HG02840 (cell line): ENCODE data around the gene SLC25A28.
A peak's percentile ranks its signal among the peaks of the same experiment; 100 is the strongest.
"Not testable (repeated sequence)": the region's sequence is repeated elsewhere in the genome, so short reads cannot be mapped to it uniquely, and the experiment has no call there.

Experiments
- ATAC-seq: cut with Tn5 transposase; IDR thresholded peaks from one replicate; pipeline ENCODE4 v1.9.1; 2021; ENCODE audit warnings: mild to moderate bottlenecking, moderate library complexity, moderate number of reproducible peaks; ENCODE audit not compliant: unreplicated experiment, low FRiP score

SLC25A28 gene

DNA sequence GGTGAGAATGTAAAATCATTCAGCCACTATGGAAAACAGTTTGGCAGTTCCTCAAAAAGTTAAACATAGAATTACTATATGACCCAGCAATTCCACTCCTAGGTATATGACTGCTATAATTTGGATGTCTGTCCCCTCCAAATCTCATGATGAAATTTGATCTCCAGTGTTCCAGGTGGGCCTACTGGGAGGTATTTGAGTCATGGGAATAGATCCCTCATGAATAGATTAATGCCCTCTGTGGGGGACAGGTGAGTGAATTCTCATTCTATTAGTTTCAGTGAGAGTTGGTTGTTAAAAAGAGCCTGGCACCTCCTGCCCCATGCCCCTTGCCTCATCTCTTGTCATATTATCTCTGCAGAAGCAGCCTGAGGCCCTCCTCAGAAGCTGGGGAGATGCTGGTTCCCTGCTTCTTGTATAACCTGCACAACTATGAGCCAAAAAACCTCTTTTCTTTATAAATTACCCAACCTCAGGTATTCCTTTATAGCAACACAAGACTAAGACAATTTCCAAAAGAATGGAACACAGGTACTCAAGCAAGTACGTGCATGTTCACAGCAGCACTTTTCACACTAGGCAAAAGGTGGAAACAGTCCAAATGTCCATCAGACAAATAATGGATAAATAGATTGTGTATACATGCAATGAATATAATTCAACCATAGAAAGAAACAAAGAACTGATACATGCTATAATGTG lies 8.8 kb upstream of the SLC25A28 start:
- ATAC-seq: no peak

DNA sequence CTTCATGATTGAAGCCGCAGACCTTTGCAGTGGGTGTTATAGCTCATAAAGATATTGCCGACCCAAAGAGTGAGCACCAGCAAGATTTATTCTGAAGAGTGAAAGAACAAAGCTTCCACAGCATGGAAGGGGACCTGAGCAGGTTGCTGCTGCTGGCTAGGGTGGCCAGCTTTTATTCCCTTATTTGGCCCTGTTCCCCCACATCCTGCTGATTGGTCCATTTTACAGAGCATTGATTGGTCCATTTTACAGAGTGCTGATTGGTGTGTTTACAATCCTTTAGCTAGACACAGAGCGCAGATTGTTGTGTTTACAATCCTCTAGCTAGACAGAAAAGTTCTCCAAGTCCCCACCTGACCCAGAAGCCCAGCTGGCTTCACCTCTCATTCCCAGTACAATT lies 4.9 kb upstream of the SLC25A28 start:
- ATAC-seq: not testable (repeated sequence)

DNA sequence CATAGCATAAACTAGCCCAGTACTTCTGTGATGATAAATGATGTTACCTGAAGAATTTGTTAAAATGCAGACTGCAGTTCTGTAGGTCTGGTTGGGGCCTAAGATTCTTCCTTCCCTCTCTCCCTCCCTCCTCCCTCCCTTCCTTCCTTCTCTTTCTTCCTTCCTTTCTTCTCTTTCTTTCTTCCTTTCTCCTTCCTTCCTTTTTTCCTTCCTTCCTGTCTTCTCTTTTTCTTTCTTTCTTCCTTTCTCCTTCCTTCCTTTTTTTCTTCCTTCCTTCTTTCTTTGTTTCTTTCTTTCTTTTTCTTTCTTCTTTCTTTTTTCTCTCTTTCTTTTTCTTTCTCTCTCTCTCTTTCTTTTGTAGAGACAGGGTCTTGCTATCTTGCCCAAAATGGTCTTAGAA lies 3.7 kb upstream of the SLC25A28 start:
- no peak for ATAC-seq

DNA sequence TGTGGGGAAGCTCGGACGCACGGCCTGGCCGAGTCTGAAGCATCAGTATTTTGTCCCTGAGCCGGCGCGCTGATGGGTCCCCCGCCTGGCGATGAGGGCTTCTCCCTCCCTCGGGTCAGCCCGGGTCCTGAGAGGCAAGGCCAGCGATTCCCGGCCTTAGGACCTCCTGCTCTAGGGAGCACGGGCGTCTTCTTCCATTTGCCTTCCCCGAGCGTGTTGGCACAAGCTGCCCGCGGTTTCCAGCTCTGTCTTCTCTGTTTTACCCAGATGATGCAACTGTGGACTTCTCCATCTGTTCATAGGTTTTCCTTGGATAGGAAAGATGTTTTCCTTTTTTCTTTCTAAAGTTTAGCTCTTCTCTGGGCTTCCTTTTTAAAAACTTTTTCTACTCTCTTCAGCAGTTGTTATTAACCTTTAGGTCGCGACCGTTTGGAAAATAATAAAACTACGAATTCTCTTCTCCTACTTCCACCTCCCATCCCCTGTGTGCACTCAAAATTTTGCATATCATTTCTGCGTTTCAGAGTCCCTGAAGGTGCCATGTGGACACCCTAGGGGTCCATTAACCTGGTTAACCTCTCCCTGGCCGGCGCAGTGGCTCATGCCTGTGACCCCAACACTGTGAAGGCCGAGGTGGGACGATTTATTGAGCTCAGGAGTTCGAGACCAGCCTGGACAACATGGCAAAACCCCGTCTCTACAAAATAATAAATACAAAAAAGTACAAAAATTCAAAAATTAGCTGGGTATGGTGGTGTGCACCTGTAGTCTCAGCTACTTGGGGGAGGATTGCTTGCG lies 1.4 kb upstream of the SLC25A28 start:
- no peak for ATAC-seq

DNA sequence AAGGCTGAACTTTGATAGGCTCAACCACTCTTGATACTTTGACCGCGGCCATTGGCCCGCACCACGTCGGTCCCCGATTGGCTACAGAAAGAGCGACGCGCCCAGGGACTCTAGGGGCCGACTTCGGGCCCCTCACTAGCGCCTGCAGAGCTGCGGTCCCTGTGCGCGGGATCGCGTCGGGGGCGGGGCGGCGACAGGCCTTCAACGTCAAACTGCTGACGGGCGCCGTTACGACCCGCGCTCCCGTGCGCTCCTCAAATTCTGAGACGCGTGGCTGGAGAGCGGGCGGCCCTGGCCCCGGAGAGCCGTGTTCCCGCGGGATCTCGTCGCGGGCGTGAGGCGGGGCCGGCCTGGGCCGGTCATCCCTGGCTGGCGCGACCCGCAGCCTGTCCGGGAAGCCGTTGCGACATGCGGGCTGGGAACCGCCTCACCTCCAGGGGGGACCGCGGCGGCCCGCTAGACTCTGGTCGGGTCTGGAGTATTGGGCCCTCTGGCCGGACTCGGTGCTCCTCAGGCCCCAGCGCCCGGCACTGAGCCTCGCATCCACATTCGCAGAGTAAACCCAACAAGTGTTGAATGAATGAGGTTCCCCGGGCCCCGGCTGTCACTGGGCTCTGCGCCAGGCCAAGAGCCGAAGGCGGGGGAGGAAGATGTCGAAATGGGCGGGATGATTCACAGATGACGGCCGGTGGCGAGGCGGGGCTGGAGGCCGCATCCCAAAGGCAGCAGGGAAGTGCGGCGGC lies 643 bp upstream of the SLC25A28 start:
- ATAC-seq: peak; percentile 91

DNA sequence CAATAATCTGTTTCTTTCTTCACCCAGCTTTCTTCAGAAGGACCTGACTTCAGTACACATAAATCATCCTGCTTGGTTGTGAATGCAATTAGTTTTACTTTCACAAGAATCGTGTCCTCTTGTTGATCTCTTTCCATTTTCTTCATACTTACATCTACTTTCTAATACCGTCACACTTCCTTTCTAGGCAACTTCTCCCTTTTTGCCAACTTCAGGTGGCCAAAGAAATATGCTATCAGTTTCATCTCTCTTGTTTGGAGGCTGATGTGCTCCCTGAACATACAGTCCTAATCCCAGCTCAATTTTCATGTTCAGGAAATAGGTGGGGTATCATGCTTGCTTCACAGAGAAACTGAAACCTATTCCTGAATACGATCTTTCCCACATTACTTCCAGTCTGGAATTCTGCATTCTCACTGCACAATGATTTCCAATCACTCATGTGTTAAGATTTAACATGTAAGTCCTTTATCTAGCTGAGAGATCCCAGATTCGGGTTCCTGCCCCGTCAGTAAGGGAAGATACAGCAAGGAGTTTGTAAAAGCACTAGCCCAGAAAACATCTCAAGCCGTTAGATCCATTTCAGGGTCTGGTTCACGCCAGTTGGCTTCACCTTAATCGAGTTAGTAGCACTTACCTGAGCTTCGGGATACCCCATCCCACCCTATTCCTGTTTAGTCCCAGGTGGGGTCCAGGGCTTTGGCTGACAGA lies 994 bp downstream of the SLC25A28 start:
- ATAC-seq: no peak

DNA sequence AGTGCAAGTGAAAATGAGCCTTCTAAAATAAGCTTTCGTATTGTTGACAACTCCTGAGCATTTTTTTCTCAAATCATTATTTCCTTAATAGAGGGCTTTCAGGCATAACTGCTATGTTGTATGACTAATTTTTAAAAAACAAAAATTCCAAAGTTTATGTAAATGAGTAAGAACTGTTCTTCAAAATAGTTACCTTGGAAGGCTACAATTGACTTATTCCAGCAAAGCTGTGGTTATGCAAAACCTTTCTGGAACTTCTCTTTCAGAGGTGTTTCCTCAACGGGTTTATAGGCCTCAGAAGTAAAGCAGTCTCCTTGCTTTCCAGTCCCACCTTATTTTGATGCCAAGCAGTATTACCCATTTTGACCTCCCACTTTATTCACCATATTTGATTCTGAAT lies 2.5 kb downstream of the SLC25A28 start:
- ATAC-seq: no peak

DNA sequence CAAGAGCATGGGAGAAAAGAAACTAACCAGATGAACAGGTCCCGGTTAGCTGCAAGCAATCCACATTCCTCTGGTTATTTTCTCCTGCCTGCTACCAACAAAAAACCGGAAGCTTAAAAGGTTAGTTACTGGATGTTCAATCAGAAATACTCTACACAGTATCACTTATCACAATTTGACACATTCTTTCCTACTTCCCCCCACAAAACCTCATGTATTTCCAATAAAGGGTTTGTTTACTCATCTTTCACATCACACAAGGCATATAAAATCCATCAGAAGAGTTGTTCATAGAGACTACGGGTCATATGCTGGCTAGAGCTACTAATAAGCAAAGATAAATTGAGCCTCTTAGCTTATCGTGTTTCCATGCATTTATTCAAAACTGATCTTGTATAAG lies 4.8 kb downstream of the SLC25A28 start:
- ATAC-seq: no peak

DNA sequence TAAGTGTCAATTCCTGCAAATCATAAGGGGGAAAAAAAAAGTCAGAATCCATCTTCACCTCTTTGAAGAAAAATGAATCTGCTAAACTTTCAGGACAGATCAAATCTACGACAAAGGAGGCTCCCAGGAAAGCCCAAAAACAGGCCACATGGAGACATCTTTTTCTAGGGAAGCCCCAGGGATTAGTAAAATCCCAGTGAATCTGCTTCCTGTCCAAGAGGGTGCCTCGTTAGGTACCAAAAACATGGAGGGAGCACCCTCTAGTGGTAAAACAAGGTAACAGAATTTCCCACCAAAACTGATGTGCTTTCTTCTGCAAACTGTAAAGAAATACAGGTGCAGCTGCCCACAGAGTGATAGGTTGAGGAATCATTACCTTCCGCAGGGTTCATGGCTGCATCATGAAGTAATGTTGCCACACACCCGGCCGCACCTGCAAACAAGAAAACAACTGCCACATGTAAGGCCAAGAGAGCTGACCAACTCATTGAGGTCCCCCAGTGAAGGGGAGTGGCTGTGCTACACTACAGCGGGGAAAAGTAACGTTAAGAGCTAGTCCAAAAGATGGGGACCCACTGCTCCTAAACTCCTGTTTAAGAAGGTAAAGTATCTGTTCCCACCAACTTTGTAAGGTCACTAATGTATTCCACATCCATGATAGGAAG lies 7.9 kb downstream of the SLC25A28 start:
- ATAC-seq: no peak

DNA sequence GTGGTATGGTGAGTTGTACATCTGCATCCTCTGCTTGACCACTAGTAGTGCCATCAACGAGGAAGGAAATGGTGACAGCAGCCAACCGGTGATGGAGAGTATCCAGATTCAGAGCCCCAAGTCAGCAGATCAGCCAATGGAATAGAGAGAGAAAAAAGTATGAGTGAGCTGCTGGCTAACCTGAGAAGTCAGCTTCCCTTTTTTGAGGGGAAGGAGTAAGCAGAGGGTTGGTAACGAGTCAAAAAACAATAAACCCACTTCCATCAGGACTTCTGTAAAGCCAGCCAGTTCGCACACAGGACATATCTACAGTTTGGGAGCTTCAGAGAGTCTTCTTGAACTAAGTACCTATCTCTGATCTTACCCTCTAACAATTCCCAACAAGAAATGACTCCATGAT lies 8.9 kb downstream of the SLC25A28 start:
- no peak for ATAC-seq

DNA sequence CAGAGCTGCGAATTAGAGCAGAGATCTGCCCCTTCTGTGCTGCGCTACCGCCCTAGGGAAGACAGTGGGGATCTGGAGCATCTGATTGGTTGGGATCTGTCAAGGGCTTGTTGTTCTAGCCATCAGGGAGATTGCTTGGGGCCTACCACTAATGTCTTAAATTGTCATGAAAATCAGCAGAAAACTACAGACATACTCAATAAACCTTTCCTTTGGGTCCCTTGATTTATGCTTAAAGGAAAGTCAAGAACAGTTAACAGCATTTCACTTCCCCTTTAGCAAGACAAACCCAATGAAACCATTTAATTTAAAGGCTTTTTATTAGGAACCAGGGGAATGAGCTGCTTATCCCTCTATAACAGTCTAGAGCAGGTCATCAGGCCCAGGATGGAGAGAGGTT lies 10.0 kb downstream of the SLC25A28 start:
- ATAC-seq: no peak

DNA sequence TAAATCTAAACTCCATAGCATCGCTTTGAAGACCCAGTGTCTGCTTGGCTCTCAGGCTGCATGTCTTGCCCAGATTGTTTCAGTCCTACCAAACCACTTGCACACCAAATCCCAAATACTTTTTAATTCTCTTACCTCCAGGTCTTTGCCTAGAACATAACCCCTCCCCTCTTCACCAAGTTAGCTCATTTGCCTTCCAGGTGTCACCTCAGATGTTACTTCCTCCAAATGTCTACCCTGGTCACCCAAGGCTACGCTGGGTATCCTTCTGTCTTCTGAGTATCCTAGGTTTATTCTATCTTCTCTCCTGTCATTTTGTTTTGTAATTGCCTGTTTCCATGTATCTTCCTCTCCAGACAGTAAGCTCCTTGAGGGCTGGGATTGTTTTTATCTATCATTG lies 11.1 kb downstream of the SLC25A28 start:
- no peak for ATAC-seq

DNA sequence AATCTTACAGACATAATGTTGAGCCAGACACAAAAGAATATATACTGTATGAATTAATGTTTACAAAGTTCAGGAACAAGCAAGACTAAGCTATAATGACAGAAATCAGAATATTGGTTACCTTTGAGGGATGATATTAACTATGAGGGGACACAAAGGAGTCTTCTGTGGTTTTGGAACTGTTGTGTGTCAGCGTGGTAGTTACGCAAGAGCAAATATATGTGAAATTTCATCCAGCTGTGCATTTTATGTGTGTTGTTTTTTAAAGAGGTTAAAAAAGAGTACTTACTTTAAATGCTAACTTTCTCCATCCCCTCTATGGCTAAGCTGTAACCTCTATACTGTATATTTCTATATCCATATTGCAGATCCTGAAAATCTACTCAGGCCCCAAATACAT lies 14.9 kb downstream of the SLC25A28 start:
- no peak for ATAC-seq

DNA sequence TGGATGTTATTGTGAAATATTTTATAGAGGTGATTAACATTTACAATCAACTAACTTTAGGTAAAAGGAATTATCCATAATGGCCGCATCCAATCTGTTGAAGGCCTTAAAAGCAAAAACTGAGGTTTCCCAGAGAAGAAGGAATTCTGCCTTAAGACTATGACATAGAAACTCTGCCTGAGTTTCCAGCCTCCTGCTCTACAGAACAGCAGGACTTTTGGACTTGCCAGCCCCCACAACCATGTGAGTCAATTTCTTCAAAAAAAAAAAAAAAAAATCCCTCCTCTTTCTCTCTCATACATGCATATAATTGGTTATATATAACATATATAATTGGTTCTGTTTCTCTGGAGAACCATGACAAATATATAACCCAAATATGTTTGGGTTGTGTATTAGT lies 15.4 kb downstream of the SLC25A28 start:
- ATAC-seq: no peak

DNA sequence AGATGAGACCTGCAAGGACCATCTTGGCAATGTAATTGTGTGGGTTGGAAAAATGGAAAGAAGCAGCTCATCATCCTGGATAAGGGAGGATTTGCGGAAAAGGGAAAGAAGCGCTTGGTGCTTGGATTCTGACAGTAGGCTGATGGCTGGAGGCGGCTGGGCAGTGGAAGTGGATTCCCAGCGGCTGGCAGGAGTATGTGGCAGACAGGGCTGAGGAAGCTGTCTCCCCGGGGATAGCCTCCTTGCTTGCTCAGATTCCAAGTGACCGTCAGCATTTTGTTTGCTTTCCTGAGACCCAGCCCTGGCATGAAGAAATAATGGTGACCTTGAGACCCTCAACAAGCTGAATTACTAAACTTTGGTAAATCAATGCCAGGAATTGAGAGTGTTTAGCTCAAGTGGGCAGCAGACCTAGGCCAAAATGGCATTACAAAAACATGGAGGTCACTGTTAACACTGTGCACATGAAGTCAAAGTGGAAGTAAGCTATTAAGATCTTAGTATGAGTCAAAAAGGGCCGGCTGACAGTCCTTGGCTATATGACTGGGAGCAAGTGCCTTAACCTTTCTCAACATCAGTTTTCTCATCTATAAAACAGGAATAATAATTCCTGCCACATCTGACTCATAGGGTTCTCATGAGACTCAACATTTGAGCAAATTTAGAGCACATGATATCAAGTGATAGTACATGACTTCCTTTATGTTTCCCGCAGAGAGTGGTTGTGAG lies 21.3 kb downstream of the SLC25A28 start:
- ATAC-seq: no peak

DNA sequence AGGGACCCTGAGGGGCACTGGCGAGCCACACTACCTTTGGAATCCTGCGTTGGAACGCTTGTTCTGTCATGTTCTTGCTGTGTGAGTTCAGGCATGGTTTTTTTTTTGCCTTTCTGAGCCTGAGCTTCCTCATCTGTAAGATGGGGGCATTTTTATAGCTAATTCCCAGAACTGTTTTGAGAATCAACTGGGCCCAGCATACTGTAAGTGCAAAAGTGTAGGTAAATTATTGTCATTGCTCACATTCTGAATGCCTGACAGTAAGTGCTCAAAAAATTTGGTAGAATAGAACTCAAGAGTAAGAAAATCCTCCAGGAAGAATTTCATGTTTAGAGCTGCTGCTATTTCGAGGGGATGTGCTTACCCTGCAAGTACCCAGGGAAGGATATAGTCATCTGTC lies 22.2 kb downstream of the SLC25A28 start:
- no peak for ATAC-seq

DNA sequence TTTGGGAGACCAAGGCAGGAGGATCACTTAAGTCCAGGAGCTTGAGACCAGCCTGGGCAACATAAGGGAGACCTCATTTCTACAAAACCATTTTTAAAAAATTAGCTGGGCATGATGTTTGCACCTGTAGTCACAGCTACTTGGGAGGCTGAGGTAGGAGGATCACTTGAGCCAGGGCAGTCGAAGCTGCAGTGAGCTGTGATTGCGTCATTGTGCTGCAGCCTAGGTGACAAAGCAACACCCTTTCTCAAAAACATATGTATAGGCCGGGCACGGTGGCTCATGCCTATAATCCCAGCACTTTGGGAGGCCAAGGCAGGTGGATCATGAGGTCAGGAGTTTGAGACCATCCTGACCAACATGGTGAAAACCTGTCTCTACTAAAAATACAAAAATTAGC lies 23.5 kb downstream of the SLC25A28 start:
- not testable (repeated sequence) for ATAC-seq

DNA sequence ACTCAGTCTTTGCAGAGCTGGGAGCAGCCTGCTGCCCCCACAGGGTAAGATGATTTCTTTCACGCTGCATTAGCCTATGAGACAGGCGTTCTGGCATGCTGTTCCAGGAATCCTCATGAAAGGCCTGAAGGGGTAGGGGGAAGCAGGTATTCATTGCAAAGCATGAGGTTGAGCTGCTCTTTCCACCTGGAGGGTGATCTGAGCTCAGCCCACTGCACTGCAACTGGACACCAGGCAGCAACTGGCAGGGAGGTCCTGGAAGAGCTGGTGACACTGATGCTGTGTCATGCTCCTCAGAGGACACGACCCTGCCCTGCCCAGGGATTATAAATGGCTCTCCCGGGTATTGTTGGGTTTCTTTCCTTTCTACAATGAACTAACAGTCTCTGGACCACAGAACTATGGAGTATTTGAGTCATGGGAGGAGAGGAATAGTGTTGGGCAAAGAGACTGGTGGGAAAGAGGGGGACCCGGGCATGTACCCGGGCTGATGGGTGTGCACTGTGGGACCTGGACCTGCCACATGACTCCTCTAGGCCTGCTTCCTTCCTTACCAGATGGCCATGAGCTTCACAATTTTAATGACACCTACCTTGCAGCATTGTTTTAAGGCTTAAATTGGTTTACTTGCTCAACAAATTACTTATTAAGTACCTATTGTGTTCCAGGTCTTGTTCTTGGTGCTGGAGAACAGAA lies 24.3 kb downstream of the SLC25A28 start:
- ATAC-seq: no peak

DNA sequence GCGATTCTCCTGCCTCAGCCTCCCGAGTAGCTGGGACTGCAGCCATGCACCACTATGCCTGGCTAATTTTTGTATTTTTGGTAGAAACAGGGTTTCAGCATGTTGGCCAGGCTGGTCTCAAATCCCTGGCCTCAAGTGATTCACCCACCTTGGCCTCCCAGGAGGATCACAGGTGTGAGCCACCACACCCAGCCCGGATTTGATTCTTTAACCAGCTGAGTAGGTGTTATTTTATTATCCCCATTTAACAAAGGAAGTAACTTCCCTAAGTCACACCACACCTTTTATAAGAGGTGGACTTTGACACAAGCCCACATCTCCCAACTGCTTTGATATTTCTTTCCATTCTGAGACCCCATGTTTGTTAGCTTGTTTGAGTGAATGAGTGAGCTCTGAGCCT lies 25.0 kb downstream of the SLC25A28 start:
- ATAC-seq: no peak
